Measurements from ENCODE around the gene MT2A. TPM values are rescaled to one million over a fixed set of nuclear protein-coding genes. Genes with fewer than 3 reads are reported as not detected.

MT2A gene
- total and polyA plus RNA-seq, 2 of the 13 experiments (the other 11 are each of a cell fraction or from before 2014, with no cell fraction given) = 135 to 371 TPM

GRCh38 chr16:56657555-56658326 is 49.4 kb downstream of the MT2A start, which contains the start of gene MT1F (continued):
- TF ChIP-seq SNAPC4 (CRISPR knock-in tag; IDR thresholded peaks at IDR 0.05) (peak; percentile 55; the same call in 1 of the 2 replicates), CEBPG (CRISPR knock-in tag; IDR thresholded peaks at IDR 0.05) (peak; percentile 87), ELF4 (CRISPR knock-in tag; IDR thresholded peaks at IDR 0.05; ENCODE audit: borderline replicate concordance) (0 out of 2 replicates have a peak, but pooled peaks have one; percentile 51), GABPA (IDR thresholded peaks at IDR 0.05; ENCODE audit: low read depth, low read length) (no peak), GABPA (CRISPR knock-in tag; IDR thresholded peaks at IDR 0.05; ENCODE audit: low read depth) (0 out of 2 replicates have a peak, but pooled peaks have one; percentile 36), CERS6 (CRISPR knock-in tag; IDR thresholded peaks at IDR 0.05) (no peak), RBFOX2 (IDR thresholded peaks at IDR 0.05; ENCODE audit: low read depth, low read length) (peak; percentile 71), ETV5 (CRISPR knock-in tag; IDR thresholded peaks at IDR 0.05; ENCODE audit: borderline replicate concordance) (0 out of 2 replicates have a peak, but pooled peaks have one; percentile 4), ZNF598 (CRISPR knock-in tag; IDR thresholded peaks at IDR 0.05; ENCODE audit: borderline replicate concordance) (peak; percentile 37; the same call in 1 of the 2 replicates), HMG20B (CRISPR knock-in tag; conservative IDR thresholded peaks at IDR 0.05) (peak; percentile 38; the same call in 1 of the 2 replicates), ZNF605 (CRISPR knock-in tag; IDR thresholded peaks at IDR 0.05) (peak; percentile 36; the same call in 1 of the 2 replicates), MTF1 (CRISPR knock-in tag; IDR thresholded peaks at IDR 0.05) (peak; percentile 99), TRIM22 (IDR thresholded peaks at IDR 0.05) (no peak), KAT8 (CRISPR knock-in tag; IDR thresholded peaks at IDR 0.05) (peak; percentile 48; the same call in 1 of the 2 replicates), WIZ (CRISPR knock-in tag; IDR thresholded peaks at IDR 0.05) (0 out of 2 replicates have a peak, but pooled peaks have one; percentile 41), PPARG (CRISPR knock-in tag; conservative IDR thresholded peaks at IDR 0.05) (0 out of 2 replicates have a peak, but pooled peaks have one; percentile 12), ZNF766 (CRISPR knock-in tag; IDR thresholded peaks at IDR 0.05; ENCODE audit: borderline replicate concordance) (0 out of 2 replicates have a peak, but pooled peaks have one; percentile 36), RFX1 (IDR thresholded peaks at IDR 0.05) (no peak), ELF1 (CRISPR knock-in tag; IDR thresholded peaks at IDR 0.05) (0 out of 2 replicates have a peak, but pooled peaks have one; percentile 37), HHEX (CRISPR knock-in tag; IDR thresholded peaks at IDR 0.05) (no peak), SP5 (CRISPR knock-in tag; IDR thresholded peaks at IDR 0.05; ENCODE audit: borderline replicate concordance, low read depth) (peak; percentile 4), ZNF713 (CRISPR knock-in tag; IDR thresholded peaks at IDR 0.05) (no peak), KDM5B (CRISPR knock-in tag; IDR thresholded peaks at IDR 0.05; ENCODE audit: borderline replicate concordance) (0 out of 2 replicates have a peak, but pooled peaks have one; percentile 60), MEF2D (CRISPR knock-in tag; IDR thresholded peaks at IDR 0.05) (0 out of 2 replicates have a peak, but pooled peaks have one; percentile 30)
